Esophagus muscularis mucosa (tissue), 4 donors: ENCODE data around the gene PLAAT1. TPM values are rescaled to one million over a fixed set of nuclear protein-coding genes. Genes with fewer than 3 reads are reported as not detected.

Experiments
- DNase-seq: peaks from one replicate; pipeline ENCODE4 v3.0.0-alpha.2; 2017; ENCODE audit errors: extremely low spot score
- H3K27ac ChIP-seq, 4 donors: fragments of 200-600 bp; sonication (generic); replicated peaks in 1 of 4; 1 replicate in 3 of 4; 2 replicates in 1 of 4; pipeline ENCODE4 v1.5.1; 2016 to 2019; ENCODE audit warnings: mild to moderate bottlenecking in 1 of 4
- H3K27me3 ChIP-seq, 4 donors: fragments of 200-600 bp; sonication (generic); one replicate each; pipeline versions ENCODE4 v1.5.1 to v1.6.0; 2016 to 2019
- H3K36me3 ChIP-seq, 4 donors: fragments of 200-600 bp; sonication (generic); one replicate each; pipeline ENCODE4 v1.5.1; 2016 to 2019
- H3K4me1 ChIP-seq, 4 donors: fragments of 200-600 bp; sonication (generic); one replicate each; pipeline ENCODE4 v1.5.1; 2016 to 2019
- H3K4me3 ChIP-seq, 4 donors: fragments of 200-600 bp; sonication (generic); 1 replicate in 2 of 4; 2 replicates in 2 of 4; pipeline ENCODE4 v1.5.1; 2016 to 2019; ENCODE audit warnings: mild to moderate bottlenecking in 4 of 4, moderate library complexity in 1 of 4
- H3K9me3 ChIP-seq, 4 donors: fragments of 200-600 bp; sonication (generic); 1 replicate in 3 of 4; 2 replicates in 1 of 4; pipeline ENCODE4 v1.5.1; 2016 to 2019
- CTCF ChIP-seq, 3 experiments: fragments of 200-600 bp in 2 of 3; fragments of 450-650 bp in 1 of 3; sonication (generic) in 2 of 3; IDR thresholded peaks; one replicate each; pipeline ENCODE4 v1.5.1; 2017 to 2019; ENCODE audit warnings: antibody characterized with exemption in 3 of 3, mild to moderate bottlenecking in 2 of 3, moderate library complexity in 1 of 3
- EP300 ChIP-seq: sonication (generic); formaldehyde crosslinking; IDR thresholded peaks from one replicate; pipeline ENCODE4 v1.6.1; 2017; ENCODE audit warnings: antibody characterized with exemption
- POLR2A ChIP-seq: fragments of 450-650 bp; IDR thresholded peaks from one replicate; pipeline ENCODE4 v1.6.1; 2017; ENCODE audit warnings: antibody characterized with exemption, moderate library complexity, mild to moderate bottlenecking, low read depth
- POLR2AphosphoS5 ChIP-seq, 2 donors: sonication (generic); formaldehyde crosslinking; IDR thresholded peaks; one replicate each; pipeline ENCODE4 v1.6.1; 2017; ENCODE audit warnings: antibody characterized with exemption in 2 of 2
- WGBS: methylation state at CpG from one replicate; pipeline ENCODE4 v1.1.5; 2018; 5-methylcytosine and 5-hydroxymethylcytosine counted together
- intact Hi-C: fragments of 100-400 bp; cut with DNase I; formaldehyde crosslinking; loops from one replicate; pipeline ENCODE4 v1.15.1; 2023
- total RNA-seq, 4 donors: library from RNA; depleted of rRNA; stranded (reverse); fragments of >200 nt; gene quantifications; one replicate each; pipeline versions ENCODE4 v1.1.0 to v1.2.1, GENCODE V29; 2016

The PLAAT1 gene
- total RNA-seq, 4 donors from 2014 or later = 0.84 to 1.3 (median 0.99) TPM; not detected in 1

GRCh38 chr3:193269343-193270028, 28.5 kb downstream of the PLAAT1 start:
- H3K4me3 ChIP-seq = no peak overlapping the region
- 90% methylated on average over 3 of the region's 3 CpGs for WGBS
- intact Hi-C loops = no loop called here
- TF ChIP-seq CTCF (IDR thresholded peaks at IDR 0.05) (no peak), EP300 (no peak), POLR2A (no peak), POLR2AphosphoS5 (IDR thresholded peaks at IDR 0.05) (no peak)
- no peak overlapping the region for H3K27ac ChIP-seq
- DNase-seq = no peak
- H3K4me1 ChIP-seq = no peaks in the 10 kb centered on the region
- H3K36me3 ChIP-seq = no peaks in the 10 kb centered on the region
- no peaks in the 10 kb centered on the region for H3K9me3 ChIP-seq
- H3K27me3 ChIP-seq = no peaks in the 10 kb centered on the region

DNA sequence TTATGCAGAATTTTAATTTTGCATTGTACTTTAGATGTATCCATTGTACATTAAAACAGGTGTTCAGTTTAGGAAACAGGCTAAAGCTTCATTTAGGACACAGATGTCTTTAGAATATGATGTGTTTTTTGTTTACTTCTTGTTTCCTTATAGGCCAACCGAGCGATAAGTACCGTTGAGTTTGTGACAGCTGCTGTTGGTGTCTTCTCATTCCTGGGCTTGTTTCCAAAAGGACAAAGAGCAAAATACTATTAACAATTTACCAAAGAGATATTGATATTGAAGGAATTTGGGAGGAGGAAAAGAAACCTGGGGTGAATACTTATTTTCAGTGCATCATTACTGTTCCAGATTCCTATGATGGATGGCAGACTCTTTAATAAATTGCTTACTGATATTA, 29.4 kb downstream of the PLAAT1 start:
- intact Hi-C loops = no loop called here
- TF ChIP-seq POLR2AphosphoS5 (IDR thresholded peaks at IDR 0.05) = no peak
- no peak for TF ChIP-seq CTCF (IDR thresholded peaks at IDR 0.05)
- no peak for TF ChIP-seq POLR2A
- TF ChIP-seq EP300 = no peak
- 70% methylated on average over 3 of the region's 3 CpGs for WGBS

DNA sequence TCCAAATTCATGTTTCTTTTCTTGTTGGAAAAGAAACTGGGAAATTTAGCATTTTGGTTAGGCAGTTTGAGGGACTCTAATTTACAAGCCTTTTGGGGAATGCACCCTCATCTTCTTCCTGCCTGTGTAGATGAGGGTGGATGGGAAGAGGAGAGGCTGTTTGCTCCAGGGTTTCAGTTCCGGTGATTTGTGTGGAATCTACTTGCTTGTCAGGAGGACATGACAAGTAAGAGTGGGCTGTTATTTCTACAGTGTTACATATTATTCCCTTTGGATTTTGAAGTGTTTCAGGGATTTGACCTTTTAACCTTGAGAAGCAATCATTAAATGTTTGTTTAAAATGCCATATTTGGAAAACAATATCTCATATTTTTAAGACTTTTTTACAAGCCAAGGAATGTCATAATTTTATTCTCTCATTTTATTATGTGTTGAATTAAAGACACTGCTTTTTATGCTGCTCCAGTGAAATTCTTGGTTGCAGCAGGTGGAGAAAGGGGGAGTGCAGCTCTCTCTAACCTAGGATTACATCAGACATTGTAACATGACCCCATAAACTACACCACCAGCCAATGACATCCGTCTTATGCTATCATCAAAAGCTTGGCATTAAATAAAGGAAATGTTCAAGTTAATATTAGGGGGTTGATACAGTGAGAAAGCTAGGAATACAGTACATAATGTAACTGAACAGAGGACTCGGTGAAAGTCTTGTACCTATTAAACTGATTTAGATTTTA, 30.2 kb downstream of the PLAAT1 start:
- DNase-seq = no peak
- H3K36me3 ChIP-seq = no peaks in the 10 kb centered on the region
- no peaks in the 10 kb centered on the region for H3K4me1 ChIP-seq
- 84% methylated on average over 3 of the region's 3 CpGs for WGBS
- intact Hi-C loops = no loop called here
- TF ChIP-seq EP300 = no peak
- TF ChIP-seq CTCF (IDR thresholded peaks at IDR 0.05) = no peak
- TF ChIP-seq POLR2A = no peak
- TF ChIP-seq POLR2AphosphoS5 (IDR thresholded peaks at IDR 0.05) = no peak
- no peak overlapping the region for H3K4me3 ChIP-seq
- H3K27ac ChIP-seq = no peak overlapping the region
- H3K9me3 ChIP-seq = no peaks in the 10 kb centered on the region
- H3K27me3 ChIP-seq = no peaks in the 10 kb centered on the region

More for the DNA sequence above, 29.4 kb downstream of the PLAAT1 start:
- H3K27me3 ChIP-seq = no peaks in the 10 kb centered on the region
- no peaks in the 10 kb centered on the region for H3K4me1 ChIP-seq
- H3K27ac ChIP-seq = no peak overlapping the region
- DNase-seq = no peak
- no peaks in the 10 kb centered on the region for H3K9me3 ChIP-seq
- H3K4me3 ChIP-seq = no peak overlapping the region
- H3K36me3 ChIP-seq = no peaks in the 10 kb centered on the region

- H3K36me3 ChIP-seq = no peaks in the 10 kb centered on the region
- H3K4me1 ChIP-seq = no peaks in the 10 kb centered on the region
- H3K4me3 ChIP-seq = no peak overlapping the region
- no peaks in the 10 kb centered on the region for H3K27me3 ChIP-seq
- intact Hi-C loops = no loop called here
- 67% methylated on average over 3 of the region's 3 CpGs for WGBS
- no peak for TF ChIP-seq POLR2AphosphoS5 (IDR thresholded peaks at IDR 0.05)
- no peak for TF ChIP-seq CTCF (IDR thresholded peaks at IDR 0.05)
- no peak for DNase-seq
- H3K27ac ChIP-seq = no peak overlapping the region
- peaks cover 0 to 18% (median 4%) of the 10 kb centered on the region in 4 donors for H3K9me3 ChIP-seq
Measured at GRCh38 chr3:193292386-193292785, 51.4 kb downstream of the PLAAT1 start.
